GM21619 (cell line): Measurements from ENCODE around the gene APPL1.

Source experiments
- ATAC-seq: cut with Tn5 transposase; IDR thresholded peaks from one replicate; pipeline ENCODE4 v1.9.1; 2021; ENCODE audit not compliant: unreplicated experiment

The APPL1 gene

GRCh38 chr3:57227204-57227929 is at the start of gene APPL1:
APPL1 (plus strand) TSS chr3:57227729; CDS start chr3:57227884, 155 bp downstream.
- peak; percentile 88 for ATAC-seq

- ATAC-seq, result no peak
Observed at GRCh38 chr3:57179580-57180410, 47.7 kb upstream of the APPL1 start.

DNA sequence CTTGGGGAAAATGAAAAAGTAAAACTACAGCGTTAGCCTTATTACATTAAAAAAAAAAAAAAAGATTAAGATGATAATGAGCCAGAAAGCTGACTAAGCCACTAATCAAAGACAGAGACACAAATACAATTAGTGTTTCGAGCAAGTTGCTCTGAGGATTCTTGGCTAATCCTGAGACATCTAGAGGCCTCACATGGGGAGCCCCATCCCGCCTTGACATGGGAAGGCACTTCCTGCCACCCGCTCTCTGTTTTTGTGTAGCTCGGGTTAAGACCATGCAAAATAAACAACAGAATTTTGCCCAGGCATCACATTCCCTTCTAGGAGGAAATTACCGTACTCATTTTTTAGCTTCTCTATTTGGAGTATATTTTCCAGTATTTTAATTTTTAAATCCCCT is 43.0 kb upstream of the APPL1 start:
- no peak for ATAC-seq

GRCh38 chr3:57192028-57192427 is 35.5 kb upstream of the APPL1 start:
- no peak for ATAC-seq

DNA sequence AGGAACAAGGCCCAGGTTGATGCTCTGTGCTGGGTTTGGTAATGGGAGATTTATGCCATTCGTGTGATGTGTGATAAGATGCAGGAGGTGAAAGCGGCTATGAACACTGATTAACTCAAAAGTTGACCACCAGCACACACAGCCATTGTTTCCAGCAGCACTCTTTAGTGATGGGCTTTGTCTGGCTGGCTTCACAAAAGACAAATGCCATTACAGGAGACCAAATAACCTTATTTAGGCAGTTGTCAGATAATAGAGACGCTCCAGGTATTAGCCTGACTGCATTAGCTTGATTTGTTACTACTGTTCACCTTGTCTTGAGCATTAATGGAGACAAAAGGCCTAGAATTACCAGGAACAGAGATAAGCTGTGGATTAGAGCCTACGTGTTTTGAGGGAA is 32.9 kb upstream of the APPL1 start:
- ATAC-seq, result no peak

DNA sequence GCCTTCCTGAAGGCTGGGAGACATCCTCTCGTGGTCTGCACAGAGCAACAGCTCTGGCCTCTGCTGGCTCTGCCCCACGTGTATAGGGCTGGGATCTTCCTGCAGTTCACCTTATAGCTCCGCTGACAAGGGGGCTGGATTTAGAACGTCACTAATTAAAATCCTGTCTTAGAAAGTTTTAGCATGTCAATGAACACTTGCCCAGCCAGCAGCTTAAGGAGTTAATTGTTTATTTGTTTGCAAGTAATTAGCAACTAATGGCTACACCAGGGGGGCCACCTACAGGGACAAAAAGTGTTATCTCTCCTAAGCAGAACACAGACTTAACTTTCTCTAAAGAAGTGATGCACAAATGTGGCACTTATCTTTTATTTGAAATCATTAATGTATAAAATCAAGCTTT is 27.6 kb upstream of the APPL1 start, which contains the start of gene HESX1:
TSS of gene HESX1 (minus strand) at position 84 of the 403 bp plus-strand sequence. CDS start at position 24, 60 bp downstream.
- ATAC-seq, result no peak

- ATAC-seq, result no peak
Observed at GRCh38 chr3:57206423-57206822, 21.1 kb upstream of the APPL1 start.

DNA sequence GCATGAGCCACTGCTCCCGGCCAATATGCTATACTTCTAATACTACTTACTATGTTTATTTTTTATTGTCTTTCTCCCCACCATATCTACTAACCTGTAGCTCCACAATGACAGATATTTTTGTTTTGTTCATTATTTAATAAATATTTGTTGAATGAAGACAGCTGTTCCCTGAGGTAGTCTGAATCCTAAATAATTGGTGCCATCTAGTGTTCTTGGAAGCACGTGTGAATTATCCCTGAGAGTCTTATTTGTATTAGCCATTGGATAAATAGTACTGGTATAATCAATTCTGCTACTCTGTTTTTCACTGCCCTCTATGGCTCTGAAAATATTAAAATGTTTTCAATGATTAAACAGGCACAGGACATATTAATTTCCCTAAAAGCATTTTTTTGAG is 5.6 kb upstream of the APPL1 start:
- no peak for ATAC-seq

DNA sequence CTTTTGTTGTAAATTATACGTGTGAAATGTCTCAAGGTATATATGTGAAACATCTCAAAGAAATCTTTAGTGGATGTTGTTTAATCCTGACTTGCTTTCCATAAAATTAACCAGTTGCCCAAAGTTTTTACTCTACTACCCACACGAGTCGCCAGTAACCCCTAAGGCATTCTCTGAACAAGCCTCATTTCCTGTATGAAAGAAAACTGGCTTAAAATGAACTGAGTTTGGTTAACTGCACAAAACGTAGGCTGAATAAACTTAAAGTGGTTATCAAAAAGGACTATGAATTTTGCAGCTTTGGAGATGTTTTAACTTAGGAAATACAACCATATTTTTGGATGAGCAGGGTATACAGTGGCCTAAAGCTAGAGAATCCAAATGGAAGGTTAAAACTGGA is 2.7 kb upstream of the APPL1 start:
- no peak for ATAC-seq

GRCh38 chr3:57226176-57226575 is 1.4 kb upstream of the APPL1 start:
- no peak for ATAC-seq

DNA sequence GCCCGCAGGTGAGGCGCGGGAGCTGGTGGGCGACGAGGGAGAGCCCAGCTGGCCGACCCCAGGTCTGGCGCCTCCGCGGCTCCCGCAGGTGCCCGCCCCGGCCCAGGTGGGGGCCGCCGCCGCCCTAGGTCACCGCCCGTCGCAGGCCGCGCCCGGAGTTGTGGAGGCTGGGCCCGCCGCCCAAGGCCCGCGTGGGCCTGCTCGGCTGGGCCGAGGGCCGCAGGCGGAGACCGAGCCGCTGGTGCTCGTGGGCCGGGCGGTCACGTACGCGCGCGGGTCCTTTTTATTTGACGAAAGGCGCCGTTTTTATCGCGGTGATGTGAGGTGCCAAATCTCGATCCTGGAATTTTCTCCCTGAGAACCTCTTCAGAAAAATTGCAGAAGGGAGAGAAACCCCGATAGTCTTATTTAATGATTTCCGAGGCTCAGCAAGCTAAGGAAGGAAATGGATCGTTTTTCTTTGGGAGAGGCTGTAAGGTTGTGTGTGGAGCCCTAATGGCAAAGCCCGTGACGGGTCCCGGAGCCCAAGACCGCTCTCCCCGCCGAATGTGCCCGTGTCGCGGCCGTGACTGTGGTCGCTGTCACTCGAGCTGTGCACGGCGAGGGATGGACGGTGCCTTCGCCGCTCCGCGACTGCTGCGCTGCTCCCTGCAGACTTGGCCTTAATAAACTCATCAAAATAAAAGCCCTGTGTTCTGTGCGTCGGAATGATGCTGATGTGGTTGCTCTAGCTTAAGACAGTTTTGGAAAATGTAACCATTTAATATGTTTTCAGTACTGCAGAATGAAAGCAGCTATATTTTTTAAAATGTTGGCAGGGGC is 612 bp downstream of the APPL1 start:
- ATAC-seq, result peak; percentile 34

- ATAC-seq, result no peak
Observed at GRCh38 chr3:57230006-57230405, 2.5 kb downstream of the APPL1 start.

DNA sequence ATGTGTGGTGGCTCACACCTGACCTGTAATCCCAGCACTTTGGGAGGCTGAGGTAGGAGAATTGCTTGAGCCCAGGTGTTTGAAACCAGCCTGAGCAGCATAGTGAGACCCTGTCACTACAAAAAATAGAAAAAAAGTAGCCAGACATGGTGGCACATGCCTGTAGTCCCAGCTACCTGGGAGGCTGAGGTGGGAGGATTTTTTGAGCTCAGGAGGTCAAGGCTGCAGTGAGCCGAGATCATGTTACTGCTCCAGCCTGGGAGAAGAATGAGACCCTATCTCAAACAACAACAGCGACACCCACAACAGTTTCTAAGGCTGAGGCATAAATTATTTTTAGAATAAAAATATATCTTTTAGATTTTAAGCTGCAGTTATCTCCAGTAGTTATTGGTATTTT is 6.3 kb downstream of the APPL1 start:
- no peak for ATAC-seq

DNA sequence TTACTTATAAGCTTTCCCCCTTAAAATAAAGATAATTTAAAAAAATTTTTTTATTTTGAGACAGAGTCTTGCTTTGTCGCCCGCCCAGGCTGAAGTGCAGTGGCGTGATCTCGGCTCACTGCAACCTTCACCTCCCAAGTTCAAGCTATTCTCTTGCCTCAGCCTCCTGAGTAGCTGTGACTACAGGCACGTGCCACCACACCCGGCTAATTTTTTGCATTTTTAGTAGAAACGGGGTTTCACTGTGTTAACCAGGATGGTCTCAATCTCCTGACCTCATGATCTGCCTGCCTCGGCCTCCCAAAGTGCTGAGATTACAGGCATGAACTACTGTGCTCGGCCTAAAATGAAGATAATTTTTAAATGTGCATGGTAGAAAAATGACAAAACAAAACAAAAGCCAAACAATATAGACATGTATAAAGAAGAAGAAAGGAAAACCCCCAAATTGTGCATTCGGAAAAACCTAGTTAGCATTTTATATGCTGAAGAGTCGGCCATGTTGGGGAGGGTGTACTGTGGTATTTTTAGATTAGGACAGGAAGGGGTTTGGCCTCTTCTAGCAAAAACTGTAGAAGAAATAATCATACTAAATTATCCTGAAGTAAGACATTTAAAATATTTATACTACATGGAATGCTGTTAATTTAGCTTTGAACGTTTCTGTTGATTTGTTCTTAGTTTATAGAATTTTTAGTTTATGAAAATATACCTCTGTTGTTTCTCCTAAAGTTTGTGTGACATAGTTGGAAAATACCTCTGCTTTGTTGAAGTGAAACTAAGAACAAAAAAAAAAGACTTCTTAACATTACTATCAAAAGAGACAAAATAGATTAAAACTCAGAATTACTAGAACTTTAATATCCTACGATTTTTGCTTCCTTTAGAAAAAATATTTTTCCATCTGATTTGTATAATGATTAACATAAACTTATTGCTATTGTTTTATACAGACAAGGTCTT is 7.4 kb downstream of the APPL1 start:
- ATAC-seq, result no peak

GRCh38 chr3:57244946-57245345 is 17.4 kb downstream of the APPL1 start:
- no peak for ATAC-seq

DNA sequence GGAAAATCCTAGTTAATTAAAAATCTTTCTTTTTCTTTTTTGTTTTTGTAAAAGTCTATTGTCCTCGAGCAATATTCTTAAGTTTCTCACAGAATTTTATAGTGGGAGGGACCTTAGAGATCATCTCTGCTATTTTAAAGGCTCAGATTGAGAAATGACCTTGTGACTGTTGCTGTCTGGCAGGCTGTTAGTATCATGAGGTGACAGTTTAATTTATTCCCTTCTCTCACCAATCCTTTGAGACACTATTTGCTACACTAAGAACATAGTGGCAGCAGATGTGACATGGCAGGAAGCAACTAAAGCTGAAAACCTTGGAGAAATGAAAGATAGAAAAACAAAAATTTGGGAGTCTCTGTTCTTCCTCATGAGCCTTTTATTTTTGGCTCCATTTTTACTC is 24.9 kb downstream of the APPL1 start:
- no peak for ATAC-seq

DNA sequence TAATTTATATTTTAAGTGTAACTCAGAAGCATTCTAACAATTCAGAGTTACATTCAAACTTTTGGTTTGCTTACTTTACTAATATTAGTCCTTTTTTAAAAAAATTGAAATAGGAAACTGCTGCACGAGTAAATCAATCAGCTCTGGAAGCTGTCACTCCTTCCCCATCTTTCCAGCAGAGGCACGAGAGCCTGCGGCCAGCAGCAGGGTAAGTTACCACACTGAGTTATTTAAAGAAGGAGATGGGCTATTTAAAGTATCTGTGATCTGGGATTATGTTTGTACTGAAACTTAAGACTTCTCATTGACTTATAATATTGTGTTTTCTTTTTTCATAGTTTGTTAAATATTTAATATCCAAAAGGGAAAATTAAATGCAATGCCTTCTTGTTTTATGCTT is 29.3 kb downstream of the APPL1 start:
- ATAC-seq, result no peak

- no peak for ATAC-seq
Observed at GRCh38 chr3:57257678-57258077, 30.1 kb downstream of the APPL1 start.

- no peak for ATAC-seq
Observed at GRCh38 chr3:57261119-57261518, 33.6 kb downstream of the APPL1 start.

- no peak for ATAC-seq
Observed at GRCh38 chr3:57261929-57262328, 34.4 kb downstream of the APPL1 start.
